ENCODE measurements around the gene SALL2. TPM values are rescaled to one million over a fixed set of nuclear protein-coding genes. Genes with fewer than 3 reads are reported as not detected.

The SALL2 gene
- 1.2 and 1.3 TPM in 2 replicates for total RNA-seq

GRCh38 chr14:21525962-21526671 is at the start of gene SALL2:
TSS of gene SALL2 (minus strand) at chr14:21526346. CDS start at chr14:21526127, 219 bp downstream.

GRCh38 chr14:21510735-21511657 is 15.2 kb downstream of the SALL2 start, which contains the start of gene METTL3:
TSS of gene METTL3 (minus strand) at chr14:21511340. CDS start at chr14:21511223, 117 bp downstream.

GRCh38 chr14:21476925-21477681 is 49.0 kb downstream of the SALL2 start, which contains the start of the genes RAB2B and TOX4:
TSS of gene RAB2B (minus strand) at chr14:21476959. CDS start at chr14:21476872, 87 bp downstream.
TSS of gene TOX4 (plus strand) at chr14:21477195. CDS start at chr14:21477279, 84 bp downstream.

Other genes with a start within 250 kb of the SALL2 start
- gene RPGRIP1, start 246.3 kb downstream of the SALL2 start, total RNA-seq = not detected in 2 replicates
- gene SUPT16H, start 142.3 kb downstream of the SALL2 start, total RNA-seq = 97.1 and 148 TPM in 2 replicates
- 36.4 and 47.9 TPM in 2 replicates for gene CHD8, start 70.2 kb downstream of the SALL2 start, total RNA-seq
- gene RAB2B, start 49.4 kb downstream of the SALL2 start, total RNA-seq = 27.6 and 32.7 TPM in 2 replicates
- 18.5 and 29.3 TPM in 2 replicates for gene TOX4, start 49.2 kb downstream of the SALL2 start, total RNA-seq
- gene METTL3, start 15.0 kb downstream of the SALL2 start, total RNA-seq = 81.9 and 91.8 TPM in 2 replicates
- not detected in 2 replicates for gene OR10G3, start 53.7 kb upstream of the SALL2 start, total RNA-seq
- gene OR10G2, start 108.6 kb upstream of the SALL2 start, total RNA-seq = not detected in 2 replicates
- gene OR4E2, start 127.5 kb upstream of the SALL2 start, total RNA-seq = not detected in 2 replicates
- gene OR4E1, start 147.5 kb upstream of the SALL2 start, total RNA-seq = not detected in 2 replicates

Measured in epithelial cell of umbilical artery (primary cell).